DLD1 (cell line): ENCODE measurements around the gene LRRC51.
"Not testable (repeated sequence)": the region's sequence is repeated elsewhere in the genome, so short reads cannot be mapped to it uniquely, and the experiment has no call there.

Experiments used
- in situ Hi-C: cut with HindIII; loops from 2 replicates; pipeline ENCODE4 v1.10.0; 2017; ENCODE audit warnings: low sequenced_read_pairs

LRRC51 gene

DNA sequence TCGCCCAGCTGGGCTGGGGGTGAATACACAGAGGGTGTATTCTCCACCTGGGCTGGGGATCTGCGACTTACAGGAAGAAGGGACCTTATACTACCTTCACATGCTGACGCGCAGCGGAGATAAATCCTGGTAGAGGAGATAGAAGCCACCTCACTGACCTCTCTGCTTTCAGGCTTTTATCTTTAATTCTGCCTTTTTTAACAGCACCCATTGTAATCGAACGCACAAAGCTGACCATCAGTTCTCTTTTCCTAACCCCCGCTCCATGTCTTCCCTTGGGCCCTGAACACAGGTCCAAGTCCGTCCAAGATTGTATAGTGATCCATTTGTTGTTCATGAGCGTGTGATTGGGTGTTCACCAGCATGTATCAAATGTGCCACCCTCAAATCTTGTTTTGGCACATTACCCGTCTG lies 23.1 kb downstream of the LRRC51 start:
- in situ Hi-C loops = no loop called here

DNA sequence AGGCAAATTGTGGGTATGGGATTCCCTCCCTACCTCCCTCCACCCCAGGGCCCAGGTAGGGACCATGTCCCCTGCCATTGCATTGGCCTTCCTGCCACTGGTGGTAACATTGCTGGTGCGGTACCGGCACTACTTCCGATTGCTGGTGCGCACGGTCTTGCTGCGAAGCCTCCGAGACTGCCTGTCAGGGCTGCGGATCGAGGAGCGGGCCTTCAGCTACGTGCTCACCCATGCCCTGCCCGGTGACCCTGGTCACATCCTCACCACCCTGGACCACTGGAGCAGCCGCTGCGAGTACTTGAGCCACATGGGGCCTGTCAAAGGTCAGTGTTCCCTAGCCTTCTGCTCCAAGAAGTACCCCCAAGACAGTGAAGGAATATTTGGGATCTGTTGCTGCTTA lies 25.2 kb downstream of the LRRC51 start, which contains the start of gene TOMT:
TSS of gene TOMT (plus strand) at position 37 of the 400 bp plus-strand sequence. CDS start at position 65, 28 bp downstream.
- in situ Hi-C loops = no loop called here

DNA sequence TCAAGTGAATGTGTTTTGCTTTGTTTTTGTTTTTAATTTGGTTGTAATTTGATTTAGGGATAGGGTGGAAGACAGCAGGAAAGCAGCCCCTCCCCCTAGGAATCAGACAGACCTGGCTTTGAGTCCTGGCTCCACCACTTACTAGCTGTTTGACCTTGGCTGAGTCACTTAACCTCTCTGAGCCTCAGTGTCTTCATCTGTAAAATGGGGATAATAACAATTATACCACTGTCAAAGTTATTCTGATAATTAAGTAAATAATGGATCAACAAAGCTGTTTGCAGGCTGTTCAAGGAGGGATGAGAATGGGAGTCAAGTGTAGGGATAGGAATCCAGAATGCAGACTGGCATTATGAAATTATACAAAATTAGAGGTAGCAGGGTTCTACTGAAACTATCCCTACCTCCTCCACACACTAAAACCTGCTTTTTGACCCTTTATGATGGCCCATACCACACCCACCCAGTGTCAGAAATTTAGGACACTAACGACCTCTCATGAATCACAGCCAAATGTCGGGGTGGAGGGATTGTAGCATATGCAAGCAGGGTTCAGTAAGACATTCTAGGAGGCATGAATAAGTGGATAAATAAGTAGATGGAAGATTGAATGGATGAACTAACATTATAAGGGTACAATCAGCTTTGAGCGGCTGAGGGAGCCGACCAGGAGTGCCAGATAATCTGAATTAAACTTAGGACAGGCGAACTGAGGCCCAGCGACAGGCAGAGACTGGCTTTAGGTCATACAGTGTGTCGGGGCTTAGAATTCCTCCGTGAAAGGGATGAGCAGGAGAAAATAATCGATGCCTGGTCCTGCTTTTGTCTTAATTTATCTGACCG lies 30.9 kb downstream of the LRRC51 start:
- in situ Hi-C loops = no loop called here

DNA sequence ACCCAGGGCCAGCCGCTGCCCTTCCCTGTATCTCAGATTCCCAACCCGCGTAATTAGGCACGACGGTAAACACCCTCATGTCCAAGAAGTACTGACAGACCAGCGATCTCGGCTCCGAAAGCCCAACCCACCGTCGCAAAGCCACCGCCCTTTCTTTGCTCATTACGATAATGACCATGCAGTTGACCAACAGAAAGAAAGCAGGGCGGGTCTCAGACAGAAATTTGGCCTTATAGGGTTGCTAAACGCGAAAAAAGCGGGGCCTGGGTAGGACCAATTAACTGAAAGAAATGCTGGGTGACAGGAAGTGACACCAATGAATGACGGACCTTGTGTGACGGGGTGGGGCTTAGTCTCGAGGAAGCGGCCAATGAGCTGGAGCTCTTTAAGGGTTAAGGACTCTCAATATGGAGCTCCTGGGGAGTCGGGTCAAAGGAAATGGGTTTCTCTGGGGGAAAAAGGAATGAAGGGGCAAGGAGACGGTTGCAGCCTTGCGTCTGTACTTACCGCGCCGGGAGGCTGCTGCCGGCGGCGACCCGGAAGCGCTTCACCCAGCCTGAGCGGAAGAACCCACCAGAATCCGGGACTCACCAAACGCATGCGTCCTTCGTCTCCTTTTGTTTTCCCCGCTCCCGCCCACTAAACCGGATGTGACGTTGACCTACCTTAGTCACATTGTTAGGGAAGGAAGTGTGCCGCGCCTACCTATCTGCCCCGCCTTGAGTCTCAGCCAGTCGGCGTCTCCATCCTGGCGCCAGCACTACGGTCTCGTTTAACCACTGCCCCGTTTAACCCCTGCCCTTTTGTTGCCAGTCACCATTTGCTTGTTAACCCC lies 31.7 kb downstream of the LRRC51 start, which contains the start of gene ANAPC15:
TSS of gene ANAPC15 (minus strand) at position 553 of the 835 bp plus-strand sequence. CDS start 1,419 bp downstream, outside the sequence.
- in situ Hi-C loops = no loop called here

DNA sequence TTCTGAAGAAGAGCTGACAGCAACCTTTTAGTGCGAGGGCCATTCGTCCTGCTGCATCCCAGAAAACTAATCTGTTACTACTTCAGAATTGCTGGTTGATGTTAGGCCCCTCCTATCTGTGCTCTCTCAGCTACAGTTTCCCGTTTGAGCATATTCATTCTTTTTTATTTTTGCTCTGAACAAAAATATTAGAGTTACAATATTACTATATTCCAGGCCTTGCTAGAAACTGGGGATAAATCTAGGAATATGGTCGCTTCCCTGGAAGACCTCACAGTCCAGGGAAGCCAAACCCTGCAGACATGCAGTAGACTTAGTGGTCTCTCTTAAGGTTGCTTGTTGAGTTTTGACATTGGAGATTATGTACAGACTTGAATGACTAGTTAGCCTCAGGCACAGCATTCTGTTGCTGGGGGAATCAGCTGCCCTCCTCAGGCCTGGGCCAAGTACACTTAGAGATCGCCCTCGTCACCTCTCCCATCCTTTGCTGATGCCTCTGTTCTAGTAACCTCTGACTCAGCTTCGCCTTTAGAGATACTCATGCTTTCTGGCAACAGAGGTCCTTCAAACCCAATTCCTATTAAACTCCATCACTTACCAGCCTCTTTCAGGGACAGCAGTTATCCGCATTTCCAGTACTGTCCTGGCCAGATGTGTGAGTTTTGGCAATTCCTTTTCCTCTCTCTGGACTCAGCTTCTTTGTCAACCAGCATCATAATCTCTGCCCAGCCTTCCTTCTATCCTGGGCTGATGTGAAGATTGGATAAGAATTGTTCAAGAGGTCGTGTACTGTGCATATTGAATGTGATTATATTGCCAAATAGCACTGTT lies 32.5 kb downstream of the LRRC51 start:
- in situ Hi-C loops = no loop called here

DNA sequence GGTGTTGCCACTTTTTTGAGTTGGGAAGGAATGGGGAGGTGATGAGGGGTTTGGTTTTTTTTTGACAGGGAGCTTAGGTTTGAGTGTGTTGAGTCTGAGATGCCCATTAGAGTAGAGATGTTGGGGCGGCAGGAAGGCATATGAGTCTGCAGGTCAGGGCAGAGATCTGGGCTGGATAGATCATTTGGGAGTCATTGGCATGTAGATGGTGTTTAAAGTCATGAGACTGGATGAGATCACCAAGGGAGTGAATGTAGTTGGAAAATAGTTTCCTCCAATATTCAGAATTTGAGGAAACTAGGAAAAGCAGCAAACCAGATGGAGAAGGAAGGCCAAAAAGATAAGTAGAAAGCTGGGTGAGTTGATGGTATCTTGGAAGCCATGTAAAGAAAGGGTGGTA lies 33.9 kb downstream of the LRRC51 start:
- in situ Hi-C loops = no loop called here

DNA sequence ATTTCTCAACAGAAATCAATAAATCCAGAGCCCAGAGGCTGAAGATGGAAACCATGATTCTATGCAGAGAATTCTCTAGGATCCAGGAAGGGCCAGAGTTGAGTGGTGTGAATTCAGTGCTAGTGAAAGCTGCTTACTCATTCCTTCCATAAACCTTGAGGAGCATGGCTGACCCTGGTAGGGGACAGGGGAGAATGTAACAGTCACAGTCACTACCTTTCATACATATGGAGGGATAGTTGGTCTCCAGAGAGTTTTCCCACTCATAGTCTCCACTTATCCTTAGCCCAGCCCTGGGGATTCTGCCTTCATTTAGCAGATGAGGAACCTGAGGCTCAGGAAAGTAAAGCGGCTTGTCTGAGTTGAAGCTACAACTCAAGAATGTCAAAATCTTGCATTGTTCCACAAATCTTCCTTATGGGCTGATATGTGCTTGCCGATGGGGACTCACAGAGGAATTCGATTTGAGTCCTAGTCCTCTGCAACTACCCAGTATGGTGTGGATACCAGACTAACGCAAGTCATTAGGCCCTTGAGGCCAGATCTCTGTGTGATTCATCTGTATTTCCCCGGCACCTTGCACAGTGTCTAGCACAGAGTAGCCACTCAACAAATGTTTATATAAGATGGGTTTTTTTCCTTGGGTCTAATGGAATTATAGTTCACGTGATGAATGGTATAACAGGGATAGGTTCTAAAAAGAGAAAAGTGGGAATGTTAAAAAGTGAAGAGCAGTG lies 35.5 kb downstream of the LRRC51 start:
- in situ Hi-C loops = no loop called here

DNA sequence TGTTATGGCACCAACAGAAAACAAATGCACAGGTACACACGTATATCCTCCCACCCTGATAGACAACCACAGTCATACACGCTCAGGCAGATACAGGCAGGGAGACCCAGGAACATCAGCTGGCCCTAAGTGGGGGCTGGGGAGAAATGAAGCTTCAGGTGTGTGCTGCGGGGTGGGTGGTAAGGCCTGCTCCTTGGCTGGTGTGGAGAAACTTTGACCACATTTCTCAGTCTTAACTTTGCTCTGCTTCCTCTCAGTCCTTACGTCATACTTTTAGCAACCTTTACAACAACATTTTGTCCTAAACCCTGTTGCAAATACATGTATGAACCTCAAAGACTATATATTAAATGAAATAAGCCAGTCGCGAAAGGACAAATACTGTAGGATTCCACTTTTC lies 38.5 kb downstream of the LRRC51 start:
- in situ Hi-C loops = no loop called here

DNA sequence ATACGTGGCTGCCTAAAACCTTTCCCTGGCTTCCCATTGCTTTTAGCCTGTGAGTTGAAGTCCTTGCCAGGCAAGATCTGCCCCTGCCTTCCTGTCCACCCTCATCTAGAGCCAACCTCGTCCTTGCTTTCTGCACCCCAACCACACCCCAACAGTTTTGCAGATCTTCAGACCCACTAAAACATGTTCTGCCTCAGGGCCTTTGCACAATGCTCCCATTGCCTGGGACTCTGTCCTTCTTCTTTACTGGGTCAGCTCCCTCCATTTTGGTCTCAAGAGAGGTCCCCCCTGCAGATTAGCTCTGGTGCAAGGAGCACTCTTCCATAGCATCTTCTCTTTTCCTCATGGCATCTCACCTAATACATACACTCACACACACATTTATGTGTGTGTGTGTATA lies 40.3 kb downstream of the LRRC51 start:
- in situ Hi-C loops = no loop called here

DNA sequence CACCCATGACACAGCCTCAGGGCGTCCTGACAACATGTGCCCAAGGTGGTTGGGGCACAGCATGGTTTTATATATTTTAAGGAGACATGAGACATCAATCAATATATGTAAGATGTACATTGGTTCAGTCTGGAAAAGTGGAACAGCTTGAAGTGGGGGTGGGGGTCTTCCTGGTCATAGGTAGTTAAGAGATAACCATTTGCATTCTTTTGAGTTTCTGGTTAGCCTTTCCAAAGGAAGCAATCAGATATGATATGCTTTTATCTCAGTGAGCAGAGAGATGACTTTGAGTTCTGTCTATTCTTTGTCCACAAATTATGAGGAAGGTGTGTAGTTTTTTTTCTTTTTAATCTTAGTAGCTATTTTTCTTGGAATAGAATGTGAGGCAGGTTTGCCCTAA lies 42.0 kb downstream of the LRRC51 start:
- in situ Hi-C loops = no loop called here

DNA sequence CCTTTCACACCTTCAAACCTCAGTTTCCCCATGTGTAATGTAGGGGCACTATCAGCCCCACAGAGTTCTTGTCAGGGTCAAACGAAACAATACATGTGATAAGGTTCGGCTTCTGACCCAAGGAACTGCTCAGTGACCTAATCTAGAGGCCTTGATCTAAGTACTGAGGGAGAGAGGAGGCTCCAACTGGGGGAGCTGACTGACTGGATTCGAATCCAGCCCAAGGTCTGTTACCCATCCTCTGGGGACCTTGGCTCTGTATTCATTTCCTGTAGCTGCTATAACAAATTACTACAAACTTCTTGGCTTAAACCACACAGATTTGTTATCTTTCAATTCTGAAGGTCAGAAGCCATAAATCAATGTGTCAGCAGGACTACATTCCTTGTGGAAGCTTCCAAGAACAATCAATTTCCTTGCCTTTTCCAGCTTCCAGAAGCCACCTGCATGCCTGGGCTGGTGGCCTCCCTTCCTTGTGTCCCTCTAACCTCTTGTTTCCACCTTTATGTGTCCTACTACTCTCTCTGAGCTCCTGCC lies 42.5 kb downstream of the LRRC51 start:
- in situ Hi-C loops = no loop called here

DNA sequence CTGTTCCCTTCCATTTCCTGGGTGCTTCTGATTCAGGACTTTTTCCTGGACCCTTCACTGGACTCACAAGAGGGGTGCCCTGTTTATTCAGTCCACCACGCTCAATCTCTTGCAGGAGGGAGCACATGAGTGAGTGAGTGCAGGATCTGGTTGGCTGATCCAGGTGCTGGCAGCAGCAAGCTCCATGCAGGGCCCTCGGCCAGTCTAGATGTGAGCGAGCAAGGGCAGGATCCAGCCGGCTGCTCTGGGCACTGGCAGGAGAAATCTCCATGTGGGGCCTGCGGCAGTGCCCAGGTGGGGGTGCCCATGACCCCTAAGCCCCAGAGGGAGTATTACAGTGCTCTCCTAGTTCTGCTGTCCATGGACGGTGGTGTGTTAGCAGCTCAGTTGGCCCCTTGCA lies 43.4 kb downstream of the LRRC51 start:
- in situ Hi-C loops = no loop called here

DNA sequence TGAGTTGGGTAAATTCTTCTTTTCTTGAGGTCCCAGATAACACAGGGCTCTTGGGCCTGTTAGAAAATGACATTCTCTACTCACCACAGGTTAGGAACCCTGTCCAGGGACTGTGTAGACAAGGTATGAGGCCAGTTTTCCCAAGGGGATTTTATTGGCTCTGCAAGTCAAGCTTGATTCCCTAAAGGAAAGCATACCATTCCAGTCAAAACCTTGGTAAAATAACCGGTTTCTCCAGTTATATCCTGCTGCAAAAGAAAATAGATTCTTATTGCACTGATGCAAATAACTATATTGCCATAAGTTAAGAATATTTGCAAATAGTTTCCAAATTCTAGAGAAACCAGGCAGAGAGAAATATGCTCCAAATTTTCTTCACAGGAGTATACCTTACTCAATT lies 45.3 kb downstream of the LRRC51 start:
- in situ Hi-C loops = no loop called here

DNA sequence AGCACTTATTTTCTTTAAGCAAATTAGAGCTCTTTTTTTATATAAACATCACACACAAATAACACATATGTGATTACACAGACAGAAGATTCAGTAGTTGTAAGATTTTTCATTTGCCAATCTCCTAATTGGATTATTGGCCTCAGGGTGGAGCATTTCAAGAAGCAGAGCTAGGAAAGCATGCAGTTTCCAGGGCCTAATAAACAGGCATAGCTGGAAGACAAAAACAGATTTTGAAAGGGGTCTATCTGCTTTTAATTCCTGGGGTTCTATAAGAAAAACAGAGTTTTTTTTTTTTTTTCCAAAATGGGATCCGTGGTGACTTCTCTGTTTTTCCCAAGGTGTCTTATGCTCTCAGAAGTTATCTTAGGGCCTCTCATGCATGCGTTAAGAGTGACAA lies 47.3 kb downstream of the LRRC51 start:
- in situ Hi-C loops = no loop called here

DNA sequence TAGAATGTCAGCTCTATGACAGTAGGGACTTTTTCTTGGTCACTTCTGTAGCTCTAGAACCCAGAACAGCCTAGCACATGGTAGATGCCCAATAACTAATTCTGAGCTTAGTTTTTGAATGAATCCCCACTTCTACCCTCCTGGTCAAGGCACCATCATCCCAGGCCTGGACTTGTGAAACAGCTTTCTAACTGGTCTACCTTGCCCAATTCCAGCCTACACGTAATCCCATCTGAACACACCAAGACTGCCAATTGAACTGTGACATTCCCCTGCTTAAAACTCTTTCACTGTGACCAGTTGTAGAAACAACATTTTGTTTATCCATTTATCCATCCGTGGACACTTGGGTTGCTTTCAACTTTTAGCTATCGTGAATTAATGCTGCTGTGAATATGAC lies 48.7 kb downstream of the LRRC51 start:
- in situ Hi-C loops = no loop called here

DNA sequence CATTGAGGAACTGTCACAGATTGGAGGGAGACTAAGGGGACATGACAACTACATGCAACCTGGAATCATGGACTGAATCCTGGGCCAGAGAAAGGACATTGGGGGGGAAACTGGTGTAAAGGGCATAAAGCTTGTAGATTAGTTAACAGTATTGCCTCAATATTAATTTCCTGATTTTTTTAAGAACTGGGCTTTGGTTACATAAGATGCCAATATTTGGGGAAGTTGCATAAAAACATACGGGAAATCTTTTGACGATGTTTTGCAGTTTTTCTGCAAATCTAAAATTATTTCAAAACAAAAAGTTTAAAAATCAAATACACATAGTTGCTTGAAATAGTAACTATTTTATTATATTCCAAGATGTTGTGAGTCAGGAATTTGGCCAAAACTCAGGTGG lies 52.0 kb downstream of the LRRC51 start:
- in situ Hi-C loops = no loop called here

DNA sequence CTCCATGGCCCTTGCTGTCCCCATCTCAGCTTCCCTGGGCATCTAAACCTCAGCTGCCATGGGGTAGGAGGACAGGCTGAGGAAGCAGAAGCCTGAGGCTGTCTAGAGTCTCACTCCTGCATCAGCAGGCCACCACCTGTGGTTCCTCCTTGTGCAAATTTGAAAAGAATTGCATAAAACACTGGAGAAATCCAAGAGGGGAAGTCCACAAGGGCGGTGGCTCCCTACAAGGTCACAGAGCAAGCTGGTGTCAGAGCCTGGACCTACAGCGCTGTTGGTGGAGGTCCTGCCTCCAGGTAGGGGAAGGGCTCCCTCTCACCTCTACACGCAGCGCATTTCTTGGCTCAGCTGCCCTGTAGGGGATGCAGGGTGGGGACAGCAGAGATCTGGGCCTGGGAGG lies 54.8 kb downstream of the LRRC51 start, which contains the start of gene FOLR3:
TSS of gene FOLR3 (plus strand) at position 253 of the 400 bp plus-strand sequence. CDS start 228 bp downstream, outside the sequence.
- in situ Hi-C loops = not testable (repeated sequence)

DNA sequence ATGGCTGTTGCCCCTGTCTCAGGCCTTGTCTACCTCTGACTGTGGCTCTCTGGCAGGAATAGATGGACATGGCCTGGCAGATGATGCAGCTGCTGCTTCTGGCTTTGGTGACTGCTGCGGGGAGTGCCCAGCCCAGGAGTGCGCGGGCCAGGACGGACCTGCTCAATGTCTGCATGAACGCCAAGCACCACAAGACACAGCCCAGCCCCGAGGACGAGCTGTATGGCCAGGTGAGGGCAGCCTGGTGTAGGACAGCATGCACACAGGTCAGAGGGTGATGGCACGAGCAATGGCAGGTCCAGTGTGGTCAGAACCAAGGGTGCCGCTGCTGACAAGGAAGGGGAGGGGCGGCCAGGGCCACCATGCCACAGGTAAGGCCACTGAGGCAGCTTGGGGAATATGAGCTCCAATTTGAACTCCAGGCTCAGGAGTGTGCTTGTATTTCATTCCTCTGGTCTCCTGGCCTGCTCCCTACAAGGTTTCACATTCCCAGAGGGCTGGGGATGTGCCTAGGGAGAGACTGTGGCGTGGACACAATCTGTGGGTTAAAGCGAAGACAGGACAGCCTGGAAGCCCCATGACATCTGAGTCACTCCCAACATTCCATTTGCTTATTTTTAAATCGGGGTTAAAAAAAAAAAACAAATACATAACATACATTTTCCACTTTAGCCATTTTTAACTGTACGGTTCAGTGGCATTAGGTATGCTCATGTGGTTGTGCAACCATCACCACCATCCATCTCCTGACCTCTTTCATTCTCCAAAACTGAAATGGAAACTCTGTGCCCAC lies 55.4 kb downstream of the LRRC51 start:
- in situ Hi-C loops = no loop called here

DNA sequence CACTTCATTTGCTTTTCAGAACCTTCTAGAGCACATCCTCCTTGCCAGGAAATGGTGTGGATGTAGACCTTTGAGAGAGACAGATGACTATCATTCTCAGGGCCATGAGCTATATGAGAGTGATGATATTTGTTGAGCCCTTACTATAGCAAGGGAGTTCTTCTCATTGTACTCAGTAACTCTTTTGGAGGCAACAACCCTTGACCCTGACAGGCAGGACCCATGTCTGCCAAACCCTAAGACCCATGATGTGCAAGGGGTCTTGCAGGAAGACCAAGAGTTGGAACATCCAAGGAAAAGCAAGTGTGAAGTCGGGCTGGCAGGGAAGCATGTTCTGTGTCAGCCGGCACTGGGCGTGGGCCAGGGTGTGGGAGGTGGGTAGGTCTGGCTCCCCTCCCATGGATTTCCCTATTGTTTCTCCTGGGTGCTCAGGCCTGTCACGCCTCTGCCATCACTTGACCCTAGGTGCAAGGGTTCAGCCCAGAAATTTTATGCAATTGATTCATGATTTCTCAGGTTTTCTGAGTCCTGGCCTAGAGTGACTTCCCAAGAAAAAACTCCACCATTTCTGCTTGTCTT lies 56.1 kb downstream of the LRRC51 start:
- in situ Hi-C loops = no loop called here
